ENCODE measurements around the gene OR6B3. TPM values are rescaled to one million over a fixed set of nuclear protein-coding genes. Genes with fewer than 3 reads are reported as not detected.

OR6B3 gene
- total RNA-seq, 1 experiment from 2014 or later, result not detected

GRCh38 chr2:240060977-240061591 lies 7.8 kb upstream of the OR6B3 start:
- Histone ChIP-seq H3K4me1 (ENCODE audit: insufficient read depth, low read length, poor library complexity, severe bottlenecking) (no peaks in the 10 kb centered on the region), H3K27ac (ENCODE audit: low read depth, low read length, poor library complexity, severe bottlenecking) (no peak overlapping the region), H3K9me3 (ENCODE audit: low read depth, low read length, poor library complexity, severe bottlenecking) (no peaks in the 10 kb centered on the region), H3K4me3 (ENCODE audit: low read depth, low read length, poor library complexity, severe bottlenecking) (no peak overlapping the region), H3K36me3 (ENCODE audit: insufficient read depth, low read length, poor library complexity, severe bottlenecking) (no peaks in the 10 kb centered on the region), H3K27me3 (replicated peaks; ENCODE audit: insufficient read depth, low read depth, low read length, poor library complexity) (peaks cover 68% of the 10 kb centered on the region)
- CTCF ChIA-PET, result interaction anchor here (1.8 to 1.9 kb wide), 2 partner anchors 80 to 83 kb away, joined by 17 to 21 read pairs; partner anchors contain the start of gene OTOS
- BruUV-seq (replicated peaks), result no TSS peak
- TF ChIP-seq EZH2 (IDR thresholded peaks at IDR 0.05; ENCODE audit: borderline replicate concordance, low read depth, low read length, poor library complexity, severe bottlenecking), result no peak
- TF ChIP-seq CTCF (conservative IDR thresholded peaks at IDR 0.05; ENCODE audit: low read depth, low read length), result peak; percentile 68
- intact Hi-C loops (cut with micrococcal nuclease; ENCODE audit: unreplicated experiment), result loop anchor here (1.0 to 5.0 kb wide), 2 partner anchors 82 to 376 kb away; partner anchors contain the start of gene GPC1
- peak; percentile 71 for DNase-seq (ENCODE audit: low spot score)
- POLR2A ChIA-PET (ENCODE audit: low non-redundant PET), result no interaction called here

- no TSS peak for BruUV-seq (replicated peaks)
- Histone ChIP-seq H3K9me3 (ENCODE audit: low read depth, low read length, poor library complexity, severe bottlenecking) (no peaks in the 10 kb centered on the region), H3K4me1 (ENCODE audit: insufficient read depth, low read length, poor library complexity, severe bottlenecking) (no peaks in the 10 kb centered on the region), H3K36me3 (ENCODE audit: insufficient read depth, low read length, poor library complexity, severe bottlenecking) (no peaks in the 10 kb centered on the region), H3K27ac (ENCODE audit: low read depth, low read length, poor library complexity, severe bottlenecking) (no peak overlapping the region), H3K4me3 (ENCODE audit: low read depth, low read length, poor library complexity, severe bottlenecking) (no peak overlapping the region), H3K27me3 (replicated peaks; ENCODE audit: insufficient read depth, low read depth, low read length, poor library complexity) (peaks cover 83% of the 10 kb centered on the region)
- TF ChIP-seq CTCF (conservative IDR thresholded peaks at IDR 0.05; ENCODE audit: low read depth, low read length) (no peak), EZH2 (IDR thresholded peaks at IDR 0.05; ENCODE audit: borderline replicate concordance, low read depth, low read length, poor library complexity, severe bottlenecking) (no peak)
- ChIA-PET POLR2A (ENCODE audit: low non-redundant PET) (no interaction called here), CTCF (no interaction called here)
- DNase-seq (ENCODE audit: low spot score), result no peak
- intact Hi-C loops (cut with micrococcal nuclease; ENCODE audit: unreplicated experiment), result no loop called here
Observed at GRCh38 chr2:240056678-240057077, 3.4 kb upstream of the OR6B3 start.

- H3K27ac ChIP-seq (ENCODE audit: low read depth, low read length, poor library complexity, severe bottlenecking), result no peak overlapping the region
- CTCF ChIA-PET, result no interaction called here
- H3K4me1 ChIP-seq (ENCODE audit: insufficient read depth, low read length, poor library complexity, severe bottlenecking), result no peaks in the 10 kb centered on the region
- no peak for DNase-seq (ENCODE audit: low spot score)
- H3K9me3 ChIP-seq (ENCODE audit: low read depth, low read length, poor library complexity, severe bottlenecking), result no peaks in the 10 kb centered on the region
- POLR2A ChIA-PET (ENCODE audit: low non-redundant PET), result no interaction called here
- TF ChIP-seq EZH2 (IDR thresholded peaks at IDR 0.05; ENCODE audit: borderline replicate concordance, low read depth, low read length, poor library complexity, severe bottlenecking) (no peak), CTCF (conservative IDR thresholded peaks at IDR 0.05; ENCODE audit: low read depth, low read length) (no peak)
- H3K36me3 ChIP-seq (ENCODE audit: insufficient read depth, low read length, poor library complexity, severe bottlenecking), result no peaks in the 10 kb centered on the region
- no TSS peak for BruUV-seq (replicated peaks)
- H3K4me3 ChIP-seq (ENCODE audit: low read depth, low read length, poor library complexity, severe bottlenecking), result no peak overlapping the region
- peaks cover 96% of the 10 kb centered on the region for H3K27me3 ChIP-seq (replicated peaks; ENCODE audit: insufficient read depth, low read depth, low read length, poor library complexity)
- intact Hi-C loops (cut with micrococcal nuclease; ENCODE audit: unreplicated experiment), result no loop called here
Observed at GRCh38 chr2:240055177-240055917, 2.0 kb upstream of the OR6B3 start.
